HCT116 (cell line): Measurements from ENCODE around the gene DENND2D. TPM values are rescaled to one million over a fixed set of nuclear protein-coding genes. Genes with fewer than 3 reads are reported as not detected.
A peak's percentile ranks its signal among the peaks of the same experiment; 100 is the strongest.

Experiments
- ATAC-seq: fragments of 200-7000 bp; cut with Tn5 transposase; 2 replicates; pipeline ENCODE4 v1.9.1; 2020; ENCODE audit warnings: mild to moderate bottlenecking, moderate library complexity
- BruUV-seq: library from RNA; stranded (reverse); fragments of 400-500 nt; replicated peaks from 2 replicates; lab custom pipeline; 2021; lab: Mats Ljungman, UMichigan
- CTCF ChIA-PET: fragments of 300-600 bp; sonication (Branson Sonifier 250); formaldehyde crosslinking; loops from one replicate; lab custom pipeline; 2021; ENCODE audit warnings: antibody characterized with exemption; lab: Charles Lee
- POLR2A ChIA-PET: fragments of 300-600, 350-600 bp; sonication (Branson Sonifier 250); formaldehyde crosslinking; loops from one replicate; lab custom pipeline; 2021; ENCODE audit warnings: antibody characterized with exemption; lab: Charles Lee
- RAD21 ChIA-PET, 2 experiments: fragments of 300-600 bp; sonication (Branson Sonifier 250); formaldehyde crosslinking; loops; one replicate each; lab custom pipeline; 2023; ENCODE audit warnings: low total read pairs in 2 of 2; ENCODE audit not compliant: uncharacterized antibody in 2 of 2, unreplicated experiment in 2 of 2, low non-redundant PET in 1 of 2; lab: Charles Lee
- DNase-seq: peaks from one replicate; pipeline ENCODE4 v3.0.0-alpha.2; 2010; ENCODE audit warnings: low read depth, low spot score
- H2AFZ ChIP-seq: fragments of 200-600 bp; shearing (Covaris generic), sonication (generic); 2 replicates; pipeline ENCODE4 v1.6.1; 2017; ENCODE audit warnings: low read depth, mixed run types, mixed read lengths, antibody characterized with exemption, low read length; ENCODE audit not compliant: poor library complexity, severe bottlenecking
- H3K27ac ChIP-seq: 2 replicates; pipeline ENCODE4 v1.5.1; 2012; ENCODE audit warnings: low read depth, low read length
- H3K27me3 ChIP-seq: fragments of 200-600 bp; sonication (generic); 2 replicates; pipeline ENCODE4 v1.6.1; 2016; ENCODE audit warnings: mixed run types, low read length, mixed read lengths; ENCODE audit not compliant: insufficient read depth
- H3K36me3 ChIP-seq, 2 experiments: fragments of 200-500 bp in 1 of 2; fragments of 200-600 bp in 1 of 2; sonication (Bioruptor generic) in 1 of 2; sonication (generic) in 1 of 2; 2 replicates each; pipeline versions ENCODE4 v1.5.1 to v1.6.1; 2014 to 2016; ENCODE audit warnings: low read length in 2 of 2, inconsistent platforms in 1 of 2, mixed read lengths in 1 of 2, mixed run types in 1 of 2; ENCODE audit not compliant: insufficient read depth in 2 of 2, control insufficient read depth in 1 of 2
- H3K4me1 ChIP-seq, 2 experiments: fragments of 200-600 bp in 1 of 2; sonication (generic) in 1 of 2; 2 replicates each; pipeline versions ENCODE4 v1.5.1 to v1.6.1; 2012 to 2017; ENCODE audit warnings: low read length in 2 of 2, inconsistent platforms in 1 of 2, mild to moderate bottlenecking in 1 of 2, mixed read lengths in 1 of 2, mixed run types in 1 of 2, moderate library complexity in 1 of 2; ENCODE audit not compliant: insufficient read depth in 2 of 2, control insufficient read depth in 1 of 2
- H3K4me2 ChIP-seq: fragments of 200-600 bp; sonication (generic); 2 replicates; pipeline ENCODE4 v1.6.1; 2017; ENCODE audit warnings: mixed run types, low read length, mixed read lengths
- H3K4me3 ChIP-seq, 2 experiments: fragments of 200-600 bp in 1 of 2; sonication (generic) in 1 of 2; replicated peaks in 1 of 2; 2 replicates each; pipeline ENCODE4 v1.5.1; 2011 to 2016; ENCODE audit warnings: low read length in 2 of 2, control low read depth in 1 of 2, low read depth in 1 of 2, mild to moderate bottlenecking in 1 of 2, mixed read lengths in 1 of 2, mixed run types in 1 of 2
- H3K79me2 ChIP-seq: fragments of 200-600 bp; sonication (generic); 2 replicates; pipeline ENCODE4 v1.6.1; 2017; ENCODE audit warnings: mild to moderate bottlenecking, mixed run types, low read length, moderate library complexity, mixed read lengths; ENCODE audit not compliant: insufficient read depth
- H3K9ac ChIP-seq: fragments of 200-600 bp; sonication (generic); 2 replicates; pipeline ENCODE4 v1.6.1; 2016; ENCODE audit warnings: low read length, mixed read lengths
- H3K9me2 ChIP-seq: fragments of 200-600 bp; sonication (generic), shearing (Covaris generic); 2 replicates; pipeline ENCODE4 v1.6.1; 2017; ENCODE audit warnings: mixed run types, mild to moderate bottlenecking, moderate library complexity; ENCODE audit not compliant: insufficient read depth
- H3K9me3 ChIP-seq, 2 experiments: fragments of 200-500 bp in 1 of 2; fragments of 200-600 bp in 1 of 2; sonication (Bioruptor generic) in 1 of 2; sonication (generic) in 1 of 2; 2 replicates each; pipeline ENCODE4 v1.6.1; 2014 to 2017; ENCODE audit warnings: low read length in 2 of 2, mixed read lengths in 2 of 2, inconsistent platforms in 1 of 2, low read depth in 1 of 2, mild to moderate bottlenecking in 1 of 2, mixed run types in 1 of 2, moderate library complexity in 1 of 2; ENCODE audit not compliant: control insufficient read depth in 1 of 2, insufficient read depth in 1 of 2
- H4K20me1 ChIP-seq: fragments of 200-600 bp; sonication (generic), shearing (Covaris generic); 2 replicates; pipeline ENCODE4 v1.6.1; 2017; ENCODE audit warnings: mixed run types, mild to moderate bottlenecking, moderate library complexity; ENCODE audit not compliant: insufficient read depth
- EGR1 ChIP-seq: IDR thresholded peaks from 2 replicates; pipeline ENCODE4 v1.6.1; 2012; ENCODE audit warnings: low read depth
- EZH2phosphoT487 ChIP-seq: fragments of 200-600 bp; IDR thresholded peaks from 2 replicates; pipeline ENCODE4 v1.6.1; 2018; ENCODE audit warnings: antibody characterized with exemption, borderline replicate concordance
- FOSL1 ChIP-seq: IDR thresholded peaks from 2 replicates; pipeline ENCODE4 v1.6.1; 2012; ENCODE audit warnings: low read depth
- TCF7L2 ChIP-seq: IDR thresholded peaks from 2 replicates; pipeline ENCODE4 v1.7.0; 2011; ENCODE audit warnings: borderline replicate concordance, inconsistent platforms; ENCODE audit not compliant: insufficient read depth, insufficient read length; ENCODE audit errors: extremely low read depth
- YY1 ChIP-seq: IDR thresholded peaks from 2 replicates; pipeline ENCODE4 v1.6.1; 2011; ENCODE audit warnings: low read length, low read depth, moderate library complexity, mild to moderate bottlenecking; ENCODE audit not compliant: insufficient replicate concordance; ENCODE audit errors: extremely low read depth
- ZFX ChIP-seq: fragments of 450-650 bp; IDR thresholded peaks from 2 replicates; pipeline ENCODE4 v1.6.1; 2017
- ZNF274 ChIP-seq: fragments of 200-500 bp; sonication (Bioruptor generic); IDR thresholded peaks from 2 replicates; pipeline ENCODE4 v1.6.1; 2014; ENCODE audit warnings: mild to moderate bottlenecking, low read depth, low read length, inconsistent platforms
- intact Hi-C: fragments of 100-400 bp; cut with micrococcal nuclease; formaldehyde crosslinking; loops from 2 replicates; pipeline ENCODE4 v1.10.0; 2022
- total RNA-seq: library from RNA; stranded (reverse); gene quantifications from one replicate; pipeline ENCODE4 v1.2.1, GENCODE V29; 2021; ENCODE audit not compliant: unreplicated experiment
- TF ChIP-seq, protein P1 (sequence below): IDR thresholded peaks from 2 replicates; pipeline ENCODE4 v1.6.1; 2012

The DENND2D gene
- total RNA-seq, 1 experiment from 2014 or later = 31.9 TPM

DNA sequence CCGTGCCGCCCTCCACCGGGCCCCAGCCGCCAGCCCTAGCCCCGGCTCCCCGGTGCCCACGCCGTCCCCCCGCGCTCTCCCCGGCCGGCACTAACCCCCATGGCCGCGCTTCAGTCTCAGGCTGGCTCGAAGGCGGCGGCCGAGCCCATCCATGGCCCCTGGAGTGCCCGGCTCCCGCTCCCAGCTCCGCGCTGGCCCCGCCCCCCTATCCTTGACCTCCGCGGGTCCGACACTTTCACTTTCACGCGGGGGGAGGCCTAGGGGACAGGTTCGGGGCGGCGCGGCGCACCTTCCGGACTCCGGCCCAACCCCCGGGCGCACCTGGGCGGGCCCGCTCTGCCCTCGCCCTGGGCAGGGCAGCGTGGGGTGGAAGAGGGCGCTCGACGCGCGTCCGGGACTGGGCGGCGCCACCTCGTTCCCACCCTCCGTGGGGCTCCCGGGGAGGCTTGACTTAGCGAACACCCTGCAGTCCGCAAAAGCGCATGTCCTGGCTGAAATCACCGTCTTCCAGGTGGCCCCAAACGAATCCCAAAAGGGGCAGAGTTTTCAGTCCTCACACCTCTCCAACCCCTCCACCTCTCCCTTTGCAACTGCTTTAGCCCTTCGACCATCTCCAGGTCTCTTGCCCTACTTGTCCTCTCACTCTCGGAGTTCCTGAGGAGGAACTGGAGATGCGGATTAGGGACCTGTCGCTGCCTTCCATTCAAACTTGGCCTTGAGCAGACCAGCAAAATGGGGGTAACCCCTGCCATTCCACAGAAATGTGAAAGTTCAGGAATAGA lies 3.9 kb upstream of the DENND2D start:
- CTCF ChIA-PET = no interaction called here
- RAD21 ChIA-PET = interaction anchor here in 1 of 2 experiments (0.9 kb wide), 1 partner anchor 18 kb away, joined by 3 read pairs; no protein-coding TSS in a partner anchor
- H2AFZ ChIP-seq = no peak overlapping the region
- no peaks in the 10 kb centered on the region for H3K36me3 ChIP-seq
- ATAC-seq = peak; percentile 85
- peaks cover 37 to 55% of the 10 kb centered on the region in 2 experiments for H3K4me1 ChIP-seq
- H3K9ac ChIP-seq = peak overlapping the region; percentile 77
- intact Hi-C loops = no loop called here
- peak overlapping the region; percentile 56 to 66 for H3K4me3 ChIP-seq
- DNase-seq = peak; percentile 31
- TF ChIP-seq TCF7L2 = peak; percentile 16
- TF ChIP-seq EGR1 = no peak
- no peak for TF ChIP-seq ZNF274
- peak; percentile 74 for TF ChIP-seq ZFX
- TF ChIP-seq, protein P1, sequence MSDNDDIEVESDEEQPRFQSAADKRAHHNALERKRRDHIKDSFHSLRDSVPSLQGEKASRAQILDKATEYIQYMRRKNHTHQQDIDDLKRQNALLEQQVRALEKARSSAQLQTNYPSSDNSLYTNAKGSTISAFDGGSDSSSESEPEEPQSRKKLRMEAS = peak; percentile 97
- no peak for TF ChIP-seq EZH2phosphoT487
- TF ChIP-seq YY1 = peak; percentile 12
- no peak for TF ChIP-seq FOSL1
- TF ChIP-seq, all 23 proteins: peak for 4
- Histone ChIP-seq H3K4me2 (peak overlapping the region; percentile 97), H3K79me2 (peaks cover 36% of the 10 kb centered on the region), H3K9me2 (no peaks in the 10 kb centered on the region), H3K27me3 (no peaks in the 10 kb centered on the region), H3K27ac (peak overlapping the region; percentile 89), H4K20me1 (no peaks in the 10 kb centered on the region), H3K9me3 (no peaks in the 10 kb centered on the region)
- POLR2A ChIA-PET = no interaction called here
- no TSS peak for BruUV-seq
